Kidney (tissue), 14 donors: ENCODE data around the gene PLPPR2. TPM values are rescaled to one million over a fixed set of nuclear protein-coding genes. Genes with fewer than 3 reads are reported as not detected.
A peak's percentile ranks its signal among the peaks of the same experiment; 100 is the strongest.

Experiments used
- DNase-seq, 5 donors: peaks; one replicate each; pipeline ENCODE4 v3.0.0-alpha.2; 2013 to 2020
- FAIRE-seq: peaks from 2 replicates; lab custom pipeline; 2012; peaks lifted over from hg19 to GRCh38; lab: Jason Lieb, UNC
- H3K27ac ChIP-seq, 2 donors: one replicate each; pipeline ENCODE4 v1.7.0; 2013; ENCODE audit warnings: low read depth in 2 of 2, low read length in 2 of 2, inconsistent platforms in 1 of 2
- H3K27me3 ChIP-seq: one replicate; pipeline ENCODE4 v1.7.1; 2013; ENCODE audit warnings: low read length, inconsistent platforms; ENCODE audit not compliant: control insufficient read depth, insufficient read depth
- H3K36me3 ChIP-seq, 3 donors: one replicate each; pipeline versions ENCODE4 v1.7.0 to v1.7.1; 2013; ENCODE audit warnings: low read length in 3 of 3, control low read depth in 1 of 3, inconsistent platforms in 1 of 3; ENCODE audit not compliant: insufficient read depth in 3 of 3, control insufficient read depth in 2 of 3
- H3K4me1 ChIP-seq, 3 donors: one replicate each; pipeline versions ENCODE4 v1.7.0 to v1.7.1; 2013; ENCODE audit warnings: low read length in 3 of 3, inconsistent platforms in 1 of 3, low read depth in 1 of 3; ENCODE audit not compliant: control insufficient read depth in 2 of 3, insufficient read depth in 2 of 3
- H3K4me3 ChIP-seq, 3 donors: one replicate each; pipeline versions ENCODE4 v1.7.0 to v1.8.1; 2013; ENCODE audit warnings: low read length in 3 of 3, control low read depth in 1 of 3, inconsistent platforms in 1 of 3
- H3K9ac ChIP-seq, 3 donors: one replicate each; pipeline versions ENCODE4 v1.7.0 to v1.7.1; 2013; ENCODE audit warnings: low read length in 3 of 3, control low read depth in 1 of 3, inconsistent platforms in 1 of 3
- H3K9me3 ChIP-seq, 3 donors: one replicate each; pipeline versions ENCODE4 v1.7.0 to v1.7.1; 2013; ENCODE audit warnings: low read length in 3 of 3, control low read depth in 1 of 3, inconsistent platforms in 1 of 3; ENCODE audit not compliant: control insufficient read depth in 2 of 3, insufficient read depth in 1 of 3
- CTCF ChIP-seq: IDR thresholded peaks from 3 replicates; pipeline ENCODE4 v1.5.1; 2012; ENCODE audit warnings: mild to moderate bottlenecking, moderate library complexity, borderline replicate concordance; ENCODE audit not compliant: insufficient read depth; ENCODE audit errors: extremely low read depth
- intact Hi-C: fragments of 100-400 bp; cut with DNase I; formaldehyde crosslinking; loops from one replicate; pipeline ENCODE4 v1.11.1; 2022
- polyA plus RNA-seq: library from polyadenylated mRNA; stranded (reverse); fragments of 350-450 nt; fragmentation: Illumina TruSeq; extraction: RNeasy Lipid Tissue Mini Kit (QIAGEN cat#74804); gene quantifications from one replicate; pipeline ENCODE4 v1.2.3, GENCODE V29; 2014; ENCODE audit warnings: low read depth, low replicate concordance; ENCODE audit not compliant: insufficient read depth
- total RNA-seq: library from RNA; stranded (reverse); fragmentation: NEBNext Ultra II Directional; extraction: Animal tissue kit (Norgen Biotek cat#: 25700); gene quantifications from one replicate; pipeline ENCODE4 v1.2.1, GENCODE V29; 2021
- donor health status: control.
- donor health status: control.
- donor health status: control.
- donor health status: control.
- donor health status: control.
- donor health status: DM: yes; HTN: yes; CAD: no.
- donor health status: Normal renal cell carcinoma (clear cell type).

PLPPR2 gene
- total and polyA plus RNA-seq, 2 donors from 2014 or later: 11.7 to 22.5 TPM

- no peak for TF ChIP-seq CTCF
- intact Hi-C loops: no loop called here
- FAIRE-seq (no peak), DNase-seq (peak in 4 of 5 donors; percentile 71 to 81 (median 77))
- Histone ChIP-seq H3K9ac (no peak overlapping the region), H3K27ac (no peak overlapping the region), H3K4me3 (no peak overlapping the region), H3K4me1 (peaks cover 0 to 23% (median 0%) of the 10 kb centered on the region in 3 donors), H3K9me3 (no peaks in the 10 kb centered on the region), H3K27me3 (no peaks in the 10 kb centered on the region), H3K36me3 (no peaks in the 10 kb centered on the region)
These were observed 18.1 kb downstream of the PLPPR2 start for GRCh38 chr19:11373166-11373884.

GRCh38 chr19:11373885-11374432 is 18.7 kb downstream of the PLPPR2 start:
- H3K4me1 ChIP-seq: peaks cover 0 to 23% (median 0%) of the 10 kb centered on the region in 3 donors
- DNase-seq (peak in 1 of 5 donors; percentile 59), FAIRE-seq (no peak)
- peak overlapping the region; percentile 61 to 85 (median 69) for H3K4me3 ChIP-seq
- TF ChIP-seq CTCF: no peak
- intact Hi-C loops: no loop called here
- H3K36me3 ChIP-seq: no peaks in the 10 kb centered on the region
- H3K9me3 ChIP-seq: no peaks in the 10 kb centered on the region
- peak overlapping the region; percentile 2 to 43 (median 8) for H3K9ac ChIP-seq
- H3K27ac ChIP-seq: peak overlapping the region in 1 of 2 donors; percentile 98
- H3K27me3 ChIP-seq: no peaks in the 10 kb centered on the region

- no peak for TF ChIP-seq CTCF
- peaks cover 0 to 23% (median 0%) of the 10 kb centered on the region in 3 donors for H3K4me1 ChIP-seq
- intact Hi-C loops: no loop called here
- FAIRE-seq (peak; percentile 99), DNase-seq (peak; percentile 99 to 100 (median 99))
- H3K27ac ChIP-seq: peak within 1 kb of the TSS; percentile 87 to 98
- peak within 1 kb of the TSS; percentile 62 to 92 (median 85) for H3K9ac ChIP-seq
- H3K27me3 ChIP-seq: no peaks in the 10 kb centered on the region
- H3K36me3 ChIP-seq: no peaks in the 10 kb centered on the region
- no peaks in the 10 kb centered on the region for H3K9me3 ChIP-seq
- H3K4me3 ChIP-seq: peak within 1 kb of the TSS; percentile 69 to 87 (median 84)
These were observed 19.4 kb downstream of the PLPPR2 start, which contains the start of gene SWSAP1 for GRCh38 chr19:11374433-11375142. SWSAP1 (plus strand) TSS chr19:11374666; CDS start chr19:11374681, 15 bp downstream.
